GM18517 (cell line): ENCODE data around the gene CMSS1.

Source experiments
- ATAC-seq: cut with Tn5 transposase; IDR thresholded peaks from one replicate; pipeline ENCODE4 v1.9.1; 2021; ENCODE audit warnings: mild to moderate bottlenecking, moderate library complexity; ENCODE audit not compliant: unreplicated experiment

CMSS1 gene

DNA sequence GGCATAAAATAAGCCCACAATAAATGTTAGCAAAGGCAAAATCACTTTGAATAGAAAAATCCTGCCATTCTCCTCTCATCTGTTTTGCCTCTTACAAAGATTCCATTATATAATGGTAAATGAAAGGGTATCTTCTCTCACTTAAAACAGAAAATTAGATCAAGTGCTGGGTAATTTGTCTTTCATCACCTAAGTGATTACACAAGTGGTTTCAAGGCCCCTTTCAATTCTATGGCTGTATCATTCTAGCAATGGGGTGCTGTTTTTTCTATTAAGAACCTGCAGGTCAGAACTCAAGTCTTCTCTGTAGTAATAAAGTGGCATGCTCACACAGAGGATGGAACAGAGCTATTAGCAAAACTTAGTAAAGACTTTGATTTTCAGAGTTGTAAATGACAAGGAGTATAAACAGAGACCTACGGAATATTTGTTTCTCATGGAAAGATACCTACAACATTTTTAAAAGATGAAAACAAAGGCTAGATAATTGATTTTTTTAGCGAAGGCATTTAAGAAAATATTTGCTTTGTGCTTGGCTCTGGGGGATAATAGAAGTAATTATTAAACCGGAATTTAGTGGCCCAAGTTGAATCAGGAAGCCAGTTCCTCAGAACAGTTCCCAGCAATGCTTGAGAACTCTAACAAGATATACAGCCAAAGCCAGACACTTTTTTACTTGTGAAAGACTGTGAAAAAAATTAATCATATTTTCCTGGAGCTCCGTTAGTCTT lies 137.4 kb downstream of the CMSS1 start:
- ATAC-seq, result no peak

GRCh38 chr3:99955773-99956562 lies 138.3 kb downstream of the CMSS1 start:
- ATAC-seq, result no peak

DNA sequence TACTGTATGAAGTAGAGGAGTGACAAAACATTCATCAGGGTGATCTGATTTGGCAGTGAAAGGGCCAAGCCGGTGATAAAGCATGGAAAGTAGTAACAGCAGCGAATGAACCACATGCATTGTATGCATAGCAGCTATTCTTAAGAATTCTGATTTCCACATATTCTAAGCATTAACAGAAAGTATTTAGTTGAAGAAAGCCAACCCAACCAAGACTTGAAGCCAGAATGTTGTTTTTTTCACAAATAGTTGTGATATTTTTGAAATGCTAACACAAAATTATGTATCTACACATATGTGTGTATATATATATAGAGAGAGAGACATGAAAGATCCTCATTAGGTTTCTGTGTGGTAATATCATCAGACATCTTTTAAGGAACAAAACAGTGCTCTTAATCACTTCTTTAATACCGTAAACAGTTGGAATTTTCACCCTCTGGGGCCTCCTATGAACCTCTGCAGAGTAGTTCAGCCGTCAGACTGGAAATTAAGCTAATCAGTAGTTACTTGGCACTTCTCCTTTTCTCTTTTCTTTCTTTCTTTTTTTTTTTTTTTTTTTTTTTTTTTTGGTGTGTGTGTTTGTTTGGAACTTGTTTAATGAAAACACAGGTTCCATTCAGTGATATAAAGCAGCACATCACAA lies 139.6 kb downstream of the CMSS1 start:
- ATAC-seq, result no peak

DNA sequence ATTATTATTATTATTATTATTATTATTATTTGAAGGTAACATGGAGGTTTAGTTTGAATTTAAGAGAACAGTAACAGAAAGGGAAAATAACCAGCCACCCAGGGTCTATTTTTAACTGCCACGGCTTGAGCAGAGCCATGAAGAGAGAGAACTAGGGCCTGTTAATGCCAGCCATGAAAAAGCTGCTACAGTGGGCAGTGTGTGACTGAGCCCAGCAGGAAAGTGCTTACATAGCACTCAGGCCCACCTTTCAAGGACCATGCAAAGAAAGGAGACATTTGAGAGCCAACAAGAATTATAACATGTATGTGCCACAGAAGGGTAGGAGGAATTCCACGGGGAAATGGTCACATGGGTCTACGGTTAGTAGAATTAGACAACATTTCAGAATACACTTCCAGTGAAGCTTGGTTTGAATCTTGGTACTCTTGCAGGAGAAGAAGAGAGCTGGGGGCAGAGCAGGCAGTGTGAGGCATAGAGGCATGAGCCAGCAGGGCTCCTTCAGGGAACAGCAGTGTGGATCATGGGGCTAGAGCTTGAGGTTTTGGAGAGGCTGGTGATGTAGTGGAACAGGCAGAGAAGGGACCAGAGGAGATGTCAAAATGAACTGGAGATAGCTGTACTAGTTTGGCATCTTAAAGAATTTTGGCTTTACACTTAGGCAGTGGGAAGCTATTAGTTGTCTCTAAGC lies 140.7 kb downstream of the CMSS1 start:
- ATAC-seq, result no peak

GRCh38 chr3:99960123-99960878 lies 142.6 kb downstream of the CMSS1 start:
- no peak for ATAC-seq

GRCh38 chr3:99960941-99961340 lies 143.3 kb downstream of the CMSS1 start:
- no peak for ATAC-seq

- ATAC-seq, result no peak
Observed at GRCh38 chr3:99961756-99962515, 144.3 kb downstream of the CMSS1 start.

DNA sequence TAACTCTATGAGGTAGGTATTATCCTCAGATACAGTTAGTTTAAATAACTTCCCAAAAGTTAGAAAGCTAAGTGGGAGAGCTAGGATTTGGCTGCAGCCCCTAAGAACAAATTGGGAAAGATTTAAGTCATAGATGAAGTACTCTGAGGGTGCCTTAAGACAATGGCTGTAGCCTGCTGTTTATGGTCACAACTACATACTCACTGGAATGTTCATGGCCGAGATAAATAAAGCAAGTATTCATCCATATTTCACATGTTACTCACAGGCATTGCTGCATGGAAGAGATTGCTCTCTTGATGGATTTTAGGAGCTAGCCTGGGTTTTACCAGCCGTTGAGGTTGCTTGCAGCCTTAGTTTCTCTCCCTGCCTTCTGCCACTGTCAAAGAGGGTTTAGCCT lies 145.0 kb downstream of the CMSS1 start:
- no peak for ATAC-seq

GRCh38 chr3:99965077-99965476 lies 147.4 kb downstream of the CMSS1 start:
- ATAC-seq, result no peak

- no peak for ATAC-seq
Observed at GRCh38 chr3:99965681-99966408, 148.2 kb downstream of the CMSS1 start.

DNA sequence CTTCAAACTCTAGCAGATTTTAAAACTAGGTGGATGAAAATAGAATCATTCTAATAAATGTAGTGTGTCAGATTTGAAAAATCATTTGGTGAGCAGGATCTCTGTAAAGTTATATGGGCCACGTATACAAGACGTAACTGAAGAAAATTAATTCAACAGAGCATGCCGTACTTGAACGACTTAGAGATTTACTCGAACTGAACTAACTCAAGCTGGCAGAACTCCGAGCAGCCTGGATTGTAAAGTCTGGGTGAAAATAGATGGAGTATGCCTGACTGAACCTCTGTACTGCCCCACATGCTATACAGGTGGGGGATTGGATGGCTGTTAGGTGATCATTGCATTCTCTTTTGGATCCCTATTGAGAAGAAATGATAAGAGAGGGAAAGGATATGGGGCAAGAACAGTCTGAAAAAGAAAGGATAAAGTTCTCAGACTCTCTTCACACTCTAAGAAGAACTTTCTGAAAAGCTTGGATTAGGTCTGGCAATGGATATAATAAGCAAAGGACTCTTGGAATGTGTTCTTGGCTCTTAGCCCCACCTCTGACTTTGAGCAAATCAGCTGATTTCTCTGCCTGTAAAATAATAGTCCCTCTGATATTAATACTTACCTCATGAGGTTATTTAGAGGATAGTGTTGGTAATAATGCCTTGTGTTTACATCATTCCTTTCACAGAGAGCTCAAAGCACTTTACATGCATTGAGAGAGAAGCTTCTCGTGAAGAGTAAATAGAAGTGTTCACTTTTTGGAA lies 149.2 kb downstream of the CMSS1 start:
- no peak for ATAC-seq

- ATAC-seq, result no peak
Observed at GRCh38 chr3:99967796-99968195, 150.1 kb downstream of the CMSS1 start.

DNA sequence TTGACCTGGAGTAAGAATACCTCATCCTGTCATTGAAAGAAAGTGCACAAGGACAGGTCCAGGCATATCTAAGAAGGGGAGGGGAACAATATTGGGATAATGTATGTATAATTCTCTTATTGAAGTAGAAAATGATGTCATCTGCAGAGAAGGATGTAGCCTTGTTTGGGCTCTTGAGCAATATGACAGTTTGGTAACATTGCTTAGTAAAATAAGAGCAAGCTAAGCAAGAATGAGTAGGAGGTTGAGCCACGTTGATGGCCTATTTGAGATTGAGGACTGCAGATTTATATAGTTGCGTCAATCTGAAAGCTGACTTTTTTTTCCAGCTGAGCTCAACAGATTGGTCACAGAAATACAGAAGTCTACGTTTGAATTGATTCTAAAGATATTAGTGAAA lies 151.5 kb downstream of the CMSS1 start:
- ATAC-seq, result no peak

DNA sequence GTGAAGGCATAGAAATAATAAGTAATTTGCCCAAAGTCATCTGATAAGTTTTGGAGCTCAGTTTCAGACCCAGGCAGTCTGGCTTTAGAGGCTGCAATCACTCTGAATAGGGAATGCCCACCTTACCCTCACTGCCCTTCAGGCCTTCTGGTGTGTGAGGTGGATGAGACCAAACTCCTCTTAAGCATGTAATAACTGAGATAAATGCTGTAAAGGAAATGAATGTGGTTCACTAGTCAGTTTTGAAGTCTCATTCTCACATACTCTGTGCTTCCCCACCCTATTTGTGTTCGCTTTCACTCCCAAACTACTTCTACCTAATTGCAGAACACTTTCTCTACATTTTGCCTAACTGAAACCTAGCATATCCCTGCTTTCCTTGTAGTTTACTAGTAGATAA lies 152.5 kb downstream of the CMSS1 start:
- peak; percentile 63 for ATAC-seq

GRCh38 chr3:99971761-99972160 lies 154.1 kb downstream of the CMSS1 start:
- ATAC-seq, result no peak

- no peak for ATAC-seq
Observed at GRCh38 chr3:99972380-99973104, 154.9 kb downstream of the CMSS1 start.

- no peak for ATAC-seq
Observed at GRCh38 chr3:99974989-99975388, 157.3 kb downstream of the CMSS1 start.

DNA sequence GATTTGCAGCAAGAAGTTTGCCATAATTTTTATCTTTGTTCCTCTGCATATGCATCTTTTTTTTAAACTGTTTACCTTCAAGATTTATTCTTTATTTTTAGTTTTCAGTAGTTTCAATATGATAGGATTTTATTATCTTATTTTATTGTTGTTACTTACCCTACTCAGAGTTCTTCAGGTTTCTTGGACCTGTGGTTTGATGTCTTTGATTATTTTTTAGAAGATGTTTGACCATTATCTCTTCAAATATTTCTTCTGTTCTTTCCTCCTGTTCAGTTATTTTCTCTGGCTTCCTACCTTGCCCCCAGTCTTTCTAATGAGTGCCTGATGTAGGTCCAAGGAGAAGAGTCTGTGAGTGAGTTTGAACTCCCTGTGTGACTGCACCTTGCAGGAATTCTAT lies 158.9 kb downstream of the CMSS1 start:
- ATAC-seq, result no peak
